Activated T-cell treated with anti-CD3 and anti-CD28 coated beads, Interleukin-2, amount 50 U/mL, for 4 hours (primary cell): ENCODE data around the gene MRAS. TPM values are rescaled to one million over a fixed set of nuclear protein-coding genes. Genes with fewer than 3 reads are reported as not detected.
"Not testable (repeated sequence)": the region's sequence is repeated elsewhere in the genome, so short reads cannot be mapped to it uniquely, and the experiment has no call there.

Experiments used
- ATAC-seq, 2 donors: fragments of 200-7000 bp; cut with Tn5 transposase; one replicate each; pipeline ENCODE4 v1.10.0; 2021
- DNase-seq: peaks from one replicate; pipeline ENCODE4 v3.0.0-alpha.2; 2020
- H3K27me3 Mint-ChIP-seq: one replicate; pipeline ENCODE4 v1.8.0; 2021; ENCODE audit warnings: low read depth, mixed read lengths
- H3K36me3 Mint-ChIP-seq: one replicate; pipeline ENCODE4 v1.8.0; 2022; ENCODE audit warnings: mixed read lengths; ENCODE audit not compliant: insufficient read depth
- H3K4me1 Mint-ChIP-seq: one replicate; pipeline ENCODE4 v1.8.0; 2021; ENCODE audit warnings: low read depth, mixed read lengths
- H3K4me3 Mint-ChIP-seq: one replicate; pipeline ENCODE4 v1.8.0; 2021; ENCODE audit warnings: mild to moderate bottlenecking, moderate library complexity, mixed read lengths
- H3K9me3 Mint-ChIP-seq: one replicate; pipeline ENCODE4 v1.8.0; 2021; ENCODE audit warnings: mixed read lengths
- total RNA-seq, 3 donors: library from RNA; stranded (reverse); gene quantifications; one replicate each; pipeline ENCODE4 v1.2.1, GENCODE V29; 2021

The MRAS gene
- total RNA-seq, 3 donors from 2014 or later: 0.19 to 0.56 (median 0.34) TPM

- ATAC-seq (no peak), DNase-seq (no peak)
- H3K27me3 Mint-ChIP-seq: peaks cover 21% of the 10 kb centered on the region
- no peaks in the 10 kb centered on the region for H3K36me3 Mint-ChIP-seq
- H3K9me3 Mint-ChIP-seq: no peaks in the 10 kb centered on the region
- H3K4me3 Mint-ChIP-seq: no peak overlapping the region
- H3K4me1 Mint-ChIP-seq: no peaks in the 10 kb centered on the region
Measured at GRCh38 chr3:138367911-138368310, 19.5 kb downstream of the MRAS start.

GRCh38 chr3:138369151-138369900 lies 20.9 kb downstream of the MRAS start:
- Mint-ChIP-seq H3K4me1 (no peaks in the 10 kb centered on the region), H3K9me3 (no peaks in the 10 kb centered on the region), H3K36me3 (no peaks in the 10 kb centered on the region), H3K4me3 (no peak overlapping the region), H3K27me3 (peaks cover 21% of the 10 kb centered on the region)
- ATAC-seq: no peak
- no peak for DNase-seq

- Mint-ChIP-seq H3K4me1 (no peaks in the 10 kb centered on the region), H3K27me3 (peaks cover 18% of the 10 kb centered on the region), H3K4me3 (no peak overlapping the region), H3K36me3 (no peaks in the 10 kb centered on the region), H3K9me3 (no peaks in the 10 kb centered on the region)
- no peak for DNase-seq
- ATAC-seq: no peak
Measured at GRCh38 chr3:138370321-138370720, 21.9 kb downstream of the MRAS start.

- Mint-ChIP-seq H3K4me1 (no peaks in the 10 kb centered on the region), H3K36me3 (no peaks in the 10 kb centered on the region), H3K4me3 (no peak overlapping the region), H3K27me3 (peaks cover 15% of the 10 kb centered on the region), H3K9me3 (no peaks in the 10 kb centered on the region)
- no peak for DNase-seq
- ATAC-seq: peak; percentile 30 to 72
Measured at GRCh38 chr3:138371070-138371965, 22.9 kb downstream of the MRAS start.

- Mint-ChIP-seq H3K9me3 (no peaks in the 10 kb centered on the region), H3K36me3 (no peaks in the 10 kb centered on the region), H3K4me3 (no peak overlapping the region), H3K4me1 (no peaks in the 10 kb centered on the region), H3K27me3 (peaks cover 15% of the 10 kb centered on the region)
- DNase-seq: no peak
- ATAC-seq: no peak
Measured at GRCh38 chr3:138373087-138373735, 24.8 kb downstream of the MRAS start.

- ATAC-seq: no peak
- peaks cover 18% of the 10 kb centered on the region for H3K27me3 Mint-ChIP-seq
Measured at GRCh38 chr3:138373736-138374094, 25.3 kb downstream of the MRAS start.

GRCh38 chr3:138374573-138375134 lies 26.3 kb downstream of the MRAS start:
- H3K4me3 Mint-ChIP-seq: no peak overlapping the region
- ATAC-seq: no peak
- H3K27me3 Mint-ChIP-seq: peaks cover 18% of the 10 kb centered on the region
- no peaks in the 10 kb centered on the region for H3K4me1 Mint-ChIP-seq
- no peaks in the 10 kb centered on the region for H3K9me3 Mint-ChIP-seq
- no peaks in the 10 kb centered on the region for H3K36me3 Mint-ChIP-seq
- no peak for DNase-seq

More at GRCh38 chr3:138373736-138374094, 25.3 kb downstream of the MRAS start:
- Mint-ChIP-seq H3K9me3 (no peaks in the 10 kb centered on the region), H3K4me1 (no peaks in the 10 kb centered on the region), H3K36me3 (no peaks in the 10 kb centered on the region), H3K4me3 (no peak overlapping the region)
- DNase-seq: no peak

- peaks cover 16% of the 10 kb centered on the region for H3K27me3 Mint-ChIP-seq
- no peaks in the 10 kb centered on the region for H3K9me3 Mint-ChIP-seq
- H3K4me1 Mint-ChIP-seq: no peaks in the 10 kb centered on the region
- no peak for DNase-seq
- no peak overlapping the region for H3K4me3 Mint-ChIP-seq
- no peak for ATAC-seq
- no peaks in the 10 kb centered on the region for H3K36me3 Mint-ChIP-seq
Measured at GRCh38 chr3:138375447-138375846, 27.1 kb downstream of the MRAS start.

GRCh38 chr3:138376663-138377062 lies 28.3 kb downstream of the MRAS start:
- H3K9me3 Mint-ChIP-seq: no peaks in the 10 kb centered on the region
- no peaks in the 10 kb centered on the region for H3K4me1 Mint-ChIP-seq
- DNase-seq: no peak
- ATAC-seq: no peak
- H3K27me3 Mint-ChIP-seq: peaks cover 6% of the 10 kb centered on the region
- H3K36me3 Mint-ChIP-seq: no peaks in the 10 kb centered on the region
- H3K4me3 Mint-ChIP-seq: no peak overlapping the region

GRCh38 chr3:138377212-138377611 lies 28.8 kb downstream of the MRAS start:
- H3K36me3 Mint-ChIP-seq, ATAC-seq, DNase-seq, H3K27me3 Mint-ChIP-seq, H3K9me3 Mint-ChIP-seq, H3K4me1 Mint-ChIP-seq, H3K4me3 Mint-ChIP-seq: not testable (repeated sequence)

- ATAC-seq: no peak
- no peaks in the 10 kb centered on the region for H3K36me3 Mint-ChIP-seq
- DNase-seq: no peak
- H3K27me3 Mint-ChIP-seq: peaks cover 4% of the 10 kb centered on the region
- H3K4me3 Mint-ChIP-seq: no peak overlapping the region
- no peaks in the 10 kb centered on the region for H3K9me3 Mint-ChIP-seq
- no peaks in the 10 kb centered on the region for H3K4me1 Mint-ChIP-seq
Measured at GRCh38 chr3:138377804-138378203, 29.4 kb downstream of the MRAS start.

GRCh38 chr3:138378331-138378730 lies 30.0 kb downstream of the MRAS start:
- no peaks in the 10 kb centered on the region for H3K9me3 Mint-ChIP-seq
- H3K4me1 Mint-ChIP-seq: no peaks in the 10 kb centered on the region
- no peaks in the 10 kb centered on the region for H3K36me3 Mint-ChIP-seq
- H3K27me3 Mint-ChIP-seq: peaks cover 4% of the 10 kb centered on the region
- H3K4me3 Mint-ChIP-seq: no peak overlapping the region
- DNase-seq (no peak), ATAC-seq (no peak)

GRCh38 chr3:138378990-138379389 lies 30.6 kb downstream of the MRAS start:
- H3K27me3 Mint-ChIP-seq: peaks cover 4% of the 10 kb centered on the region
- ATAC-seq (no peak), DNase-seq (no peak)
- H3K4me3 Mint-ChIP-seq: no peak overlapping the region
- no peaks in the 10 kb centered on the region for H3K4me1 Mint-ChIP-seq
- H3K36me3 Mint-ChIP-seq: no peaks in the 10 kb centered on the region
- no peaks in the 10 kb centered on the region for H3K9me3 Mint-ChIP-seq

- DNase-seq (no peak), ATAC-seq (no peak)
- H3K36me3 Mint-ChIP-seq: no peaks in the 10 kb centered on the region
- peaks cover 6% of the 10 kb centered on the region for H3K27me3 Mint-ChIP-seq
- no peaks in the 10 kb centered on the region for H3K9me3 Mint-ChIP-seq
- no peak overlapping the region for H3K4me3 Mint-ChIP-seq
- H3K4me1 Mint-ChIP-seq: no peaks in the 10 kb centered on the region
Measured at GRCh38 chr3:138381413-138381901, 33.1 kb downstream of the MRAS start.
